Measurements from ENCODE around the gene CLCA4.

CLCA4 gene

DNA sequence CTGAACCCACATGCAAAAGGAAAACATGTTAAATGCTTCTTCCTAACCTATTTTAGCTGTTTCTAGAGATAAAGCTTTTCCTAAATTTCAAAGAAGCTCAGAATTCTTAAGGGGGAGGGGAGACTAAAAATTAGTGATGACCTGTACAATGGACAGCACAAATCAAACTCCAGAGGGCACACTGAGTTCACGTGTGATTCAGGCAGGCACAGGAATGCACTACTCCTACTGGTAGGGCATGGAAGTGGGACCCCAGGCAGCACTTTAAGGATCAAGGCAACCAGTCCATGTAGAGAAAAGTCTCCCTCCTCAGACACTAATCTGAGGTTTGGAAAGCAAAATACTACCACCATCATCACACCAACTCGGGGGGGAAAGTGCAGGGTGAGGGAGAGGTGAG is 31.3 kb upstream of the CLCA4 start:
- no peak overlapping the region for H3K9ac ChIP-seq (ENCODE audit: low read length)
- H3K27ac ChIP-seq (ENCODE audit: low read depth, low read length), result no peak overlapping the region
- no peak overlapping the region for H3K4me3 ChIP-seq (ENCODE audit: low read length)
- no peaks in the 10 kb centered on the region for H3K4me1 ChIP-seq (ENCODE audit: control insufficient read depth, insufficient read depth, low read length)
- H3K27me3 ChIP-seq (ENCODE audit: control insufficient read depth, insufficient read depth, low read length), result no peaks in the 10 kb centered on the region
- H3K36me3 ChIP-seq (ENCODE audit: control insufficient read depth, insufficient read depth, low read length), result no peaks in the 10 kb centered on the region

DNA sequence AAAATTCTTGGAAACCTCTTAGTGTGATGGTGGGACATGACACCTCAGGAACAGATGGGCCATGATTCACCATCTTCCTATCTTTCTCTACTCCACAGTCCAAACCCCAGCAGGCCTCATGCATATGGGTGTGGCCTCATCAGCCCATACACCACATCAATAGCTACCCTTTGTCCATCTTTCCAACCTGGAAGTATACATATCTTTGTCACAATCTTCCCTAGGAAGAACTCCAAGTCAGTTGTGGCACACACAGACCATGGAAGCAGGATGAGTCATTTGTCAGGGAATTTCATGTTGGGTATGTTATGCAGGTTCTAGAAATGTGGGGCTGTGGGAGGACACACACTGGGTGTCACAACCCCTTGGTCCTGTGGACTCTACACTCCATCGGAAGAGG is 30.5 kb upstream of the CLCA4 start:
- H3K36me3 ChIP-seq (ENCODE audit: control insufficient read depth, insufficient read depth, low read length), result no peaks in the 10 kb centered on the region
- H3K27ac ChIP-seq (ENCODE audit: low read depth, low read length), result no peak overlapping the region
- no peak overlapping the region for H3K4me3 ChIP-seq (ENCODE audit: low read length)
- no peaks in the 10 kb centered on the region for H3K27me3 ChIP-seq (ENCODE audit: control insufficient read depth, insufficient read depth, low read length)
- no peak overlapping the region for H3K9ac ChIP-seq (ENCODE audit: low read length)
- H3K4me1 ChIP-seq (ENCODE audit: control insufficient read depth, insufficient read depth, low read length), result no peaks in the 10 kb centered on the region

DNA sequence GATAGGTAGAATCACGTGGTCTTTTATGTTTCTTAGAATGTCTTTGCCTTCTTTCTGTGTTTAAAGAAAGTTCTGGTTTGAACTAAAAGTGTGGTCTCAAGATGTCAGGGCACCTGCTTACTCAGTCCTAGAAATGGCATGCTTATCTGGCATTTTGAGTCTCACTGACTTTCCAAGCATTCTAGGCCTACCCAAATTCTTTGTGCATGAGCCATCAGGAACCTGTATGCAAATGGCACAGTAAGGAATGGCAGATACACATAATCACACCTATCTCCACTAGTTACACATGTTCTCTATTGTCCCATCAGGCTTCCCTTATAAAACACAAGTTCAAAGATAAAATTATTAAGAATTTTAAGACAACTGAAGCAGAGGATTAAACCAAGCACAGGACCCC is 29.5 kb upstream of the CLCA4 start:
- no peak overlapping the region for H3K27ac ChIP-seq (ENCODE audit: low read depth, low read length)
- no peak overlapping the region for H3K9ac ChIP-seq (ENCODE audit: low read length)
- H3K4me1 ChIP-seq (ENCODE audit: control insufficient read depth, insufficient read depth, low read length), result no peaks in the 10 kb centered on the region
- H3K36me3 ChIP-seq (ENCODE audit: control insufficient read depth, insufficient read depth, low read length), result no peaks in the 10 kb centered on the region
- H3K27me3 ChIP-seq (ENCODE audit: control insufficient read depth, insufficient read depth, low read length), result no peaks in the 10 kb centered on the region
- no peak overlapping the region for H3K4me3 ChIP-seq (ENCODE audit: low read length)

GRCh38 chr1:86520789-86521521 is 25.9 kb upstream of the CLCA4 start:
- no peak overlapping the region for H3K4me3 ChIP-seq (ENCODE audit: low read length)
- no peaks in the 10 kb centered on the region for H3K27me3 ChIP-seq (ENCODE audit: control insufficient read depth, insufficient read depth, low read length)
- H3K27ac ChIP-seq (ENCODE audit: low read depth, low read length), result no peak overlapping the region
- no peaks in the 10 kb centered on the region for H3K4me1 ChIP-seq (ENCODE audit: control insufficient read depth, insufficient read depth, low read length)
- no peaks in the 10 kb centered on the region for H3K36me3 ChIP-seq (ENCODE audit: control insufficient read depth, insufficient read depth, low read length)
- H3K9ac ChIP-seq (ENCODE audit: low read length), result no peak overlapping the region

DNA sequence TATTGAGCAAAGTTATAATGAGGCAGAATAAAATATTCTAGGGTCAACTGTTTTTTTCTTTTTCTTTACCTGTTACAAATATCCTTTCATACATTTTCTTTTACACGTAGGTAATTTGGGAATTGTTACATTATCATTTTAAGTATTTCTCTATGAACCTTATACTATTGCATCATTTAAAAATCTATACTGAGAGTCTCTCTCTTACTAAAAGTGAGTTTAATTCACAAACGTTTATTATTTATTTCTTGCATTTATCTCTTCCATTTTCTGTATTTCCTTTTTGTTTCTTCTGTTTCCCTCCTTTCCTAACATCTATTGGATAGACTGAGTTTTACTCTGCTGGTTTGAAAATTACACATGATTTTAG is 25.4 kb upstream of the CLCA4 start:
- no peak overlapping the region for H3K4me3 ChIP-seq (ENCODE audit: low read length)
- no peaks in the 10 kb centered on the region for H3K36me3 ChIP-seq (ENCODE audit: control insufficient read depth, insufficient read depth, low read length)
- H3K27me3 ChIP-seq (ENCODE audit: control insufficient read depth, insufficient read depth, low read length), result no peaks in the 10 kb centered on the region
- H3K4me1 ChIP-seq (ENCODE audit: control insufficient read depth, insufficient read depth, low read length), result no peaks in the 10 kb centered on the region
- no peak overlapping the region for H3K27ac ChIP-seq (ENCODE audit: low read depth, low read length)
- H3K9ac ChIP-seq (ENCODE audit: low read length), result no peak overlapping the region

GRCh38 chr1:86522240-86522639 is 24.6 kb upstream of the CLCA4 start:
- H3K9ac ChIP-seq (ENCODE audit: low read length), result no peak overlapping the region
- H3K27ac ChIP-seq (ENCODE audit: low read depth, low read length), result no peak overlapping the region
- H3K36me3 ChIP-seq (ENCODE audit: control insufficient read depth, insufficient read depth, low read length), result no peaks in the 10 kb centered on the region
- no peaks in the 10 kb centered on the region for H3K27me3 ChIP-seq (ENCODE audit: control insufficient read depth, insufficient read depth, low read length)
- no peak overlapping the region for H3K4me3 ChIP-seq (ENCODE audit: low read length)
- H3K4me1 ChIP-seq (ENCODE audit: control insufficient read depth, insufficient read depth, low read length), result no peaks in the 10 kb centered on the region

DNA sequence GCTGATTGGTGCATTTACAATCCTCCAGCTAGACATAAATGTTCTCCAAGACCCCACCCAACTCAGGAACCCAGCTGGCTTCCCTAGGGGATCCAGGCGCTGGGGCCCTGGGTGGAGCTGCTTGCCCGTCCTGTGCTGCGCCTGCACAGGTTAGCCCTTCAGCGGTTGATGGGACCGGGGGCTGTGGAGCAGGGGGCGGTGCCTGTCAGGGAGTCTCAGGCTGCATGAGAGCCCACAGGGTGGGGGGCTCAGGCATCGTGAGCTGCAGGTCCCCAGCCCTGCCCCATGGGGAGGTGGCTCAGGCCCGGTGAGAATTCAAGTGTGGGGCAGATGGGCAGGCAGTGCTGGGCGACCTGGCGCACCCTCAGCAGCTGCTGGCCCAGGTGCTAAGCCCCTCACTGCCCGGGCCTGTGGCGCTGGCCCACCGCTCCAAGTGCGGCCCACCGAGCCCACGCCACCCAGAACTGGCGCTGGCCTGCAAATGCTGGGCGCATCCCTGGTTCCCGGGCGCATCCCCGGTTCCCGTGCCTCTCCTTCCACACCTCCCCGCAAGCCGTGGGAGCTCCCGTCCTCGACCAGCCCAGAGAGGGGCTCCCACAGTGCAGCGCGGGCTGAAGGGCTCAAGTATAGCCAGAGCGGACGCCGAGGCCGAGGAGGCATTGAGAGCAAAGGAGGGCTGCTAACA is 23.1 kb upstream of the CLCA4 start:
- Histone ChIP-seq H3K4me1 (ENCODE audit: control insufficient read depth, insufficient read depth, low read length) (no peaks in the 10 kb centered on the region), H3K27me3 (ENCODE audit: control insufficient read depth, insufficient read depth, low read length) (no peaks in the 10 kb centered on the region), H3K27ac (ENCODE audit: low read depth, low read length) (no peak overlapping the region), H3K36me3 (ENCODE audit: control insufficient read depth, insufficient read depth, low read length) (no peaks in the 10 kb centered on the region), H3K9ac (ENCODE audit: low read length) (no peak overlapping the region), H3K4me3 (ENCODE audit: low read length) (no peak overlapping the region)

DNA sequence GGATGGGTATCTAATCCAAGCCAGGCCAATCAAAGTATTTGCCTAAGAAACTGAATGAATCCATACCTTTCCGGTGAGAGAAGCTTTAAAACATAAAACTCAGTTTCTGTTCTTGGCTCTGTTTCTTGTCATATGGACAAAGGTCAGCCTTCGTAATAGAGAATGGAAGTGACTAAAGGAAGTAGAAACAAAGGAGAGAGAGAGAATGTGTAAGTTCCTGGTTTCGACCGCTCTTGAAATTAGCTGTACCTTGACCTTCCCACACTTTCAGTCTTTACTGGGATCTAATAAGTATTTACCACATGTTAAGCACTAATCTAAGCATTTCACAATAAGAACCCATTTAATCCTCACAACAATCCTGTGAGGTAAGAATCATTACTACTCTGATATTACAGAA is 19.6 kb upstream of the CLCA4 start:
- Histone ChIP-seq H3K4me1 (ENCODE audit: control insufficient read depth, insufficient read depth, low read length) (no peaks in the 10 kb centered on the region), H3K27ac (ENCODE audit: low read depth, low read length) (no peak overlapping the region), H3K9ac (ENCODE audit: low read length) (no peak overlapping the region), H3K4me3 (ENCODE audit: low read length) (no peak overlapping the region), H3K36me3 (ENCODE audit: control insufficient read depth, insufficient read depth, low read length) (no peaks in the 10 kb centered on the region), H3K27me3 (ENCODE audit: control insufficient read depth, insufficient read depth, low read length) (no peaks in the 10 kb centered on the region)

DNA sequence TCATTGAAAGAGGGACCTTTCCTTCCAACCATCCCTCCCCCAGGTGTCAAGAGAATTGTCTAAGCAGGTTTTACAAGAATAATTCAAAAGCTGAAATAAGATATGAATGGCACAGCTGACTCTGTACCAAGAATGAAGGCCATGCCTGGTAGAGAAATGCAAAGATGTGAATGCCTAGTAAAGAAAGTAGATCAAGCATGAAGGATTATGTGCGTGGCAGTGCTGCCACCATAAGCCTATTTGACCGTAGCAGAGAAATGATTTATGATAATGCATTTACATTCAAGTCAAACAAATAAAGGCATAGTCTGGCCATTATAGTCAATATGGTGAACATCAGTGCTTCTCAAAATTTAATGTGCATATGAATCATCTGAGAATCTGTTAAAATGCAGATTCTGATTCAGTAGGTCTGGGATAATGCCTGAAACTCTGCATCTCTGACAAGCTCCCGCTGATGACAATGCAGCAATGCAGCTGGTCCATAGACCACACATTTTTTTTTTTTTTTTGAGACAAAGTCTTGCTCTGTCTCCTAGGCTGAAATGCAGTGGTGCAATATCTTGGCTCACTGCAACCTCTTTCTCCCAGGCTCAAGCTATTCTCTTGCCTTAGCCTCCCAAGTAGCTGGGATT is 16.6 kb upstream of the CLCA4 start:
- H3K4me1 ChIP-seq (ENCODE audit: control insufficient read depth, insufficient read depth, low read length), result no peaks in the 10 kb centered on the region
- H3K4me3 ChIP-seq (ENCODE audit: low read length), result no peak overlapping the region
- no peaks in the 10 kb centered on the region for H3K27me3 ChIP-seq (ENCODE audit: control insufficient read depth, insufficient read depth, low read length)
- H3K36me3 ChIP-seq (ENCODE audit: control insufficient read depth, insufficient read depth, low read length), result no peaks in the 10 kb centered on the region
- no peak overlapping the region for H3K9ac ChIP-seq (ENCODE audit: low read length)
- H3K27ac ChIP-seq (ENCODE audit: low read depth, low read length), result no peak overlapping the region

DNA sequence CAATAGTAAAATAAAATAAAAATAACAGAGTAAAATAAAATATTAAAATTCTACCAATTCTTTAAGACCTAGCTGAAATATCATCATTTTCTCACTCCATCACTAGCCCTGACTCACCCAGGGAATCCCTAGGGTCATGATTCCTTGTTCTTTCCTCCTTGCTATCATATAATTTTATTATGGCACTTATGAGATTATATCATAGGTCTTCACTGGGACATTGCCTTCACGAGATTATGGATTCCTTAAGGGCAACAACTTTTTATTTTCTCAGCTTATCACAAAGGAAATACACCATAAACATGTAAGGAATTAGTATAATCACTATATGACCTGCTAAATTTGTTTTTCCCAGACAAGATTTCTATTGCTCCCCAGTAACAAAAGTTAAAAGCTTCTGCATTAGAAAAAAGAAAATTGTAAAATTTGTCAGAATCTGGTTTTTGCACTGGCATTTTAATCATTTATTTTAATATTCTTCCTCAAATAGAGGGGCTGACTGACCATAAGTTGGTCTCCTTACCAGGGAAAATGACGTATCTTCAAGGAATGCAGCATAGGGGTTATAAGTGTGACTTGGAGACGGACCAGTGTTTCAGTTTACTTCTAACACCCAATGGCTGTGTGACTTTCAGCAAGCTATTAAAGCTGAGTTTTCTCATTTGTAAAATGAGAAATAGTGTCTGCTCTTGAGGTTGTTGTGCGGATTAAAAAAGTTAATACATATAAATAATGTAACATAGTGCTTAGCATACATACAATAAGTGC is 8.8 kb upstream of the CLCA4 start:
- Histone ChIP-seq H3K9ac (ENCODE audit: low read length) (no peak overlapping the region), H3K4me3 (ENCODE audit: low read length) (no peak overlapping the region), H3K36me3 (ENCODE audit: control insufficient read depth, insufficient read depth, low read length) (no peaks in the 10 kb centered on the region), H3K4me1 (ENCODE audit: control insufficient read depth, insufficient read depth, low read length) (no peaks in the 10 kb centered on the region), H3K27ac (ENCODE audit: low read depth, low read length) (no peak overlapping the region), H3K27me3 (ENCODE audit: control insufficient read depth, insufficient read depth, low read length) (no peaks in the 10 kb centered on the region)

DNA sequence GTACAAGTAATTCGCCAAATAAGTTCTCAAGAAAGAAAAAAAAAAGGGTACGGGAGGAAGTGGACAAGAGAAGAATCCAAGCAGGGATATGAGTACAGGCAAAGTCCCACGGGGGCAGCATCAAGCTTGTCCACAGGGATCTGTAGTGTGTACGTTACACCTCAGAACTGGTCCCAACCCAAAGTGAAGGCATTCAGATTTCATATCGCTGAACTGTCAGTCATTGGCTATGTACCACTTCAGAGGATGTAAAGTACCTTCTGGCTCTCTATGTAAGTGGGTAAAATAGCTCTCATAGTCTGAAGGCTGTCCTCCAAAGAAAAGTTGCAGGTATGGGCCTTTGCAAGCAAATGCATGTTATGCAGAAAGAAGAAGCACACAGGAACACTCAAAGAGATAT is 8.1 kb upstream of the CLCA4 start:
- H3K4me3 ChIP-seq (ENCODE audit: low read length), result no peak overlapping the region

GRCh38 chr1:86541859-86542258 is 5.0 kb upstream of the CLCA4 start:
- Histone ChIP-seq H3K36me3 (ENCODE audit: control insufficient read depth, insufficient read depth, low read length) (no peaks in the 10 kb centered on the region), H3K4me1 (ENCODE audit: control insufficient read depth, insufficient read depth, low read length) (no peaks in the 10 kb centered on the region), H3K27ac (ENCODE audit: low read depth, low read length) (no peak overlapping the region), H3K27me3 (ENCODE audit: control insufficient read depth, insufficient read depth, low read length) (no peaks in the 10 kb centered on the region), H3K4me3 (ENCODE audit: low read length) (no peak overlapping the region), H3K9ac (ENCODE audit: low read length) (no peak overlapping the region)

More for the DNA sequence above, 8.1 kb upstream of the CLCA4 start:
- no peaks in the 10 kb centered on the region for H3K27me3 ChIP-seq (ENCODE audit: control insufficient read depth, insufficient read depth, low read length)
- no peak overlapping the region for H3K9ac ChIP-seq (ENCODE audit: low read length)
- H3K27ac ChIP-seq (ENCODE audit: low read depth, low read length), result no peak overlapping the region
- no peaks in the 10 kb centered on the region for H3K4me1 ChIP-seq (ENCODE audit: control insufficient read depth, insufficient read depth, low read length)
- no peaks in the 10 kb centered on the region for H3K36me3 ChIP-seq (ENCODE audit: control insufficient read depth, insufficient read depth, low read length)
